Sigmoid colon (tissue), 4 donors: Measurements from ENCODE around the gene BANK1.

Experiments
- EP300 ChIP-seq, 4 donors: sonication (generic); formaldehyde crosslinking; IDR thresholded peaks; one replicate each; pipeline ENCODE4 v1.6.1; 2017; ENCODE audit warnings: antibody characterized with exemption in 4 of 4
- POLR2A ChIP-seq, 2 donors: fragments of 450-650 bp; IDR thresholded peaks; one replicate each; pipeline ENCODE4 v1.6.1; 2016; ENCODE audit warnings: antibody characterized with exemption in 2 of 2, mild to moderate bottlenecking in 2 of 2, moderate library complexity in 2 of 2
- POLR2AphosphoS5 ChIP-seq, 4 donors: sonication (generic); formaldehyde crosslinking; IDR thresholded peaks; one replicate each; pipeline ENCODE4 v1.6.1; 2017; ENCODE audit warnings: antibody characterized with exemption in 4 of 4
- TF ChIP-seq, protein P1 (sequence below), 4 experiments: fragments of 450-650 bp in 3 of 4; fragments of 200-600 bp in 1 of 4; IDR thresholded peaks; one replicate each; pipeline ENCODE4 v1.5.1; 2016 to 2019; ENCODE audit warnings: antibody characterized with exemption in 4 of 4, mild to moderate bottlenecking in 3 of 4, moderate library complexity in 2 of 4

DNA sequence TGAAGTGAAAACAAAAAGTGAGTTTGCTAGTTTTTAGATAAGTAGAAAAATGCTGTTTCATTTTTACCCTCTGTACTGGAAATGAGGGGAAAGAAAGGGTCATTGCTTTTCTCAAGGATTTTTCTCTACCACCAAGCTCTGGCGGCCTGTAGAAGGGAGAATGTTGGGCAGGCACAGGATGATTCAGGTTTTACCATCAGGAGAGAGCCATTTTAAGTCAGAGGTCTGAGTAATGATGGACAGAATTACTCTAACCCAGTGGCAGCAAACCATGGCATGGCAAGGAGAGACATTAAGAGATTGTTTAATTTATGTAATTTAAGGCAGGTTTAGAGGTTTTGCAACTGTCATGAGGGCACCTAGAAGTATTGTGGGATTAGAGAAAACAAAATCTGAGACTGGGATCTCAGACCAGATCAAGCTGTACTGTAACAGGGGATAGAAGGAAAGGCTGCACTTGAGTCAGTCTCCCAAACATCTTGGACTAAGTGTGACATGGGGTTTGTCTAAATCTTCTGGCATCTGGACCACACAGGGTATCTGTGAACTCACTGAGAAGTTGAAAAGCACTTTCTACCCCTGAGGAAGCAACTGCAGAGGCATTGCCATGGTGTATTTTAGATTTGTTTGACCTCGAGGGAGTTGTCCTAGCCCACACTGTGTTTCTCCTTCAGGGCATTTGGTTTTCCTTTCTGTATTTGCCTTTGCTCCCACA, 81.6 kb downstream of the BANK1 start:
- TF ChIP-seq, protein P1, sequence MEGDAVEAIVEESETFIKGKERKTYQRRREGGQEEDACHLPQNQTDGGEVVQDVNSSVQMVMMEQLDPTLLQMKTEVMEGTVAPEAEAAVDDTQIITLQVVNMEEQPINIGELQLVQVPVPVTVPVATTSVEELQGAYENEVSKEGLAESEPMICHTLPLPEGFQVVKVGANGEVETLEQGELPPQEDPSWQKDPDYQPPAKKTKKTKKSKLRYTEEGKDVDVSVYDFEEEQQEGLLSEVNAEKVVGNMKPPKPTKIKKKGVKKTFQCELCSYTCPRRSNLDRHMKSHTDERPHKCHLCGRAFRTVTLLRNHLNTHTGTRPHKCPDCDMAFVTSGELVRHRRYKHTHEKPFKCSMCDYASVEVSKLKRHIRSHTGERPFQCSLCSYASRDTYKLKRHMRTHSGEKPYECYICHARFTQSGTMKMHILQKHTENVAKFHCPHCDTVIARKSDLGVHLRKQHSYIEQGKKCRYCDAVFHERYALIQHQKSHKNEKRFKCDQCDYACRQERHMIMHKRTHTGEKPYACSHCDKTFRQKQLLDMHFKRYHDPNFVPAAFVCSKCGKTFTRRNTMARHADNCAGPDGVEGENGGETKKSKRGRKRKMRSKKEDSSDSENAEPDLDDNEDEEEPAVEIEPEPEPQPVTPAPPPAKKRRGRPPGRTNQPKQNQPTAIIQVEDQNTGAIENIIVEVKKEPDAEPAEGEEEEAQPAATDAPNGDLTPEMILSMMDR (IDR thresholded peaks at IDR 0.05): no peak
- TF ChIP-seq POLR2A (IDR thresholded peaks at IDR 0.05) (no peak), EP300 (IDR thresholded peaks at IDR 0.05) (no peak), POLR2AphosphoS5 (IDR thresholded peaks at IDR 0.05) (no peak)
